ENCODE measurements around the gene MYO18A.

DNA sequence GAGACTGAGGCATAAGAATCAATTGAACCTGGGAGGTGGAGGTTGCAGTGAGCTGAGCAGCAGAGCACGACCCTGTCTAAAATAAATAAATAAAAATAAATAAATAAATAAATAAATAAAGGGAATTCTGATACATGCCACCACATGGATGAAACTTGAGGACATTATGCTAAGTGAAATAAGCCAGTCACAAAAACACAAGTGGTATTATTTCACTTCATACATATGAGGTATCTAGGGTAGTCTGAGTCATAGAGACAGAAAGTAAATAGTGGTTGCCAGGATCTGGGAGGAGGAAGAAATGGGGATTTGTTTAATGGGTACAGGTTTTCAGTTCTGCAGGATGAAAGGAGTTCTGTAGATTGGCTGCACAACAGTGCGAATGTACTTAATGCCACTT lies 120.9 kb downstream of the MYO18A start:
- TF ChIP-seq EZH2phosphoT487 (IDR thresholded peaks at IDR 0.05; ENCODE audit: insufficient read depth, low read depth) (no peak), EZH2 (IDR thresholded peaks at IDR 0.05; ENCODE audit: insufficient read depth, poor library complexity, severe bottlenecking) (no peak)
